SK-N-SH treated with all-trans-retinoic acid at 6 μM for 48 hours (cell line): ENCODE data around the gene PTPN7.

Experiments used
- OSR1 ChIP-seq: fragments of 250-450 bp; sonication (Bioruptor Pico); IDR thresholded peaks from 2 replicates; pipeline ENCODE4 v1.8.0; 2022; ENCODE audit warnings: moderate library complexity, mild to moderate bottlenecking, inconsistent platforms
- PPARA ChIP-seq: fragments of 250-450 bp; sonication (Bioruptor Pico); IDR thresholded peaks from 2 replicates; pipeline ENCODE4 v1.5.0; 2020; ENCODE audit warnings: mild to moderate bottlenecking, borderline replicate concordance
- RARB ChIP-seq: fragments of 250-450 bp; sonication (Bioruptor Pico); IDR thresholded peaks from 2 replicates; pipeline ENCODE4 v1.8.0; 2021; ENCODE audit warnings: mild to moderate bottlenecking, moderate library complexity
- SNAI2 ChIP-seq: fragments of 250-450 bp; sonication (Bioruptor Pico); IDR thresholded peaks from 2 replicates; pipeline ENCODE4 v1.5.0; 2020; ENCODE audit warnings: mild to moderate bottlenecking, moderate library complexity
- TCF4 ChIP-seq: fragments of 250-450 bp; sonication (Bioruptor Pico); IDR thresholded peaks from 2 replicates; pipeline ENCODE4 v1.8.0; 2021; ENCODE audit warnings: mild to moderate bottlenecking, moderate library complexity, borderline replicate concordance
- TOX ChIP-seq: fragments of 250-450 bp; sonication (Bioruptor Pico); IDR thresholded peaks from 2 replicates; pipeline ENCODE4 v1.8.0; 2021; ENCODE audit warnings: mild to moderate bottlenecking, moderate library complexity, borderline replicate concordance
- ZFP3 ChIP-seq: fragments of 250-450 bp; sonication (Bioruptor Pico); IDR thresholded peaks from 2 replicates; pipeline ENCODE4 v1.5.0; 2020; ENCODE audit warnings: mild to moderate bottlenecking, moderate library complexity
- ZNF565 ChIP-seq: fragments of 450-650 bp; formaldehyde crosslinking; conservative IDR thresholded peaks from 2 replicates; pipeline ENCODE4 v1.5.0; 2020; ENCODE audit warnings: low read depth, mild to moderate bottlenecking, moderate library complexity
- ZNF70 ChIP-seq: fragments of 450-650 bp; formaldehyde crosslinking; IDR thresholded peaks from 2 replicates; pipeline ENCODE4 v1.5.0; 2020; ENCODE audit warnings: mild to moderate bottlenecking, moderate library complexity
- ZNF8 ChIP-seq: fragments of 450-650 bp; formaldehyde crosslinking; IDR thresholded peaks from 2 replicates; pipeline ENCODE4 v1.5.0; 2020; ENCODE audit warnings: mild to moderate bottlenecking, moderate library complexity
- TF ChIP-seq, protein P1 (sequence below): fragments of 250-450 bp; sonication (Bioruptor Pico); IDR thresholded peaks from 2 replicates; pipeline ENCODE4 v1.8.0; 2020; ENCODE audit warnings: mild to moderate bottlenecking, moderate library complexity, borderline replicate concordance
- TF ChIP-seq, protein P2 (sequence below): fragments of 250-450 bp; sonication (Bioruptor Pico); IDR thresholded peaks from 2 replicates; pipeline ENCODE4 v1.8.0; 2021; ENCODE audit warnings: low read depth, mild to moderate bottlenecking, moderate library complexity, borderline replicate concordance

DNA sequence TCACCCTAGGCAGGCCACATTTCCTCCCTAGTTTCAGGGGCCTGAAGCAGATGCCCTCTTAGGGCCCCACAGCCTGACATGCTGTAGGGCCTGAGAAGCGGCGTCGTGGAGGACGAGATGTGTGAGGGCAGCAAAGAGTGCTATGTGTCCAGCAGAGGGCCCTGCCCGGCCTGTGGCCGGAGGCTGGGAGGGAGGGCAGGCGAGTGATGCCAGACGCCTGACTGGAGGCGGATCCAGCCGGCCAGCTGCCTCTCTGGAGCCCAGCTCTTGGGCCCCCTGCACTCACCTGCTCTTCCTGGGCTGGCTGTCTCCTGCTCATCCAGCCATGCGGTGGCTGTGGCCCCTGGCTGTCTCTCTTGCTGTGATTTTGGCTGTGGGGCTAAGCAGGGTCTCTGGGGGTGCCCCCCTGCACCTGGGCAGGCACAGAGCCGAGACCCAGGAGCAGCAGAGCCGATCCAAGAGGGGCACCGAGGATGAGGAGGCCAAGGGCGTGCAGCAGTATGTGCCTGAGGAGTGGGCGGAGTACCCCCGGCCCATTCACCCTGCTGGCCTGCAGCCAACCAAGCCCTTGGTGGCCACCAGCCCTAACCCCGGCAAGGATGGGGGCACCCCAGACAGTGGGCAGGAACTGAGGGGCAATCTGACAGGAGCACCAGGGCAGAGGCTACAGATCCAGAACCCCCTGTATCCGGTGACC lies 37.6 kb downstream of the PTPN7 start, which contains the start of gene GPR37L1:
- TF ChIP-seq, protein P1, sequence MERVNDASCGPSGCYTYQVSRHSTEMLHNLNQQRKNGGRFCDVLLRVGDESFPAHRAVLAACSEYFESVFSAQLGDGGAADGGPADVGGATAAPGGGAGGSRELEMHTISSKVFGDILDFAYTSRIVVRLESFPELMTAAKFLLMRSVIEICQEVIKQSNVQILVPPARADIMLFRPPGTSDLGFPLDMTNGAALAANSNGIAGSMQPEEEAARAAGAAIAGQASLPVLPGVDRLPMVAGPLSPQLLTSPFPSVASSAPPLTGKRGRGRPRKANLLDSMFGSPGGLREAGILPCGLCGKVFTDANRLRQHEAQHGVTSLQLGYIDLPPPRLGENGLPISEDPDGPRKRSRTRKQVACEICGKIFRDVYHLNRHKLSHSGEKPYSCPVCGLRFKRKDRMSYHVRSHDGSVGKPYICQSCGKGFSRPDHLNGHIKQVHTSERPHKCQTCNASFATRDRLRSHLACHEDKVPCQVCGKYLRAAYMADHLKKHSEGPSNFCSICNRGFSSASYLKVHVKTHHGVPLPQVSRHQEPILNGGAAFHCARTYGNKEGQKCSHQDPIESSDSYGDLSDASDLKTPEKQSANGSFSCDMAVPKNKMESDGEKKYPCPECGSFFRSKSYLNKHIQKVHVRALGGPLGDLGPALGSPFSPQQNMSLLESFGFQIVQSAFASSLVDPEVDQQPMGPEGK, result no peak
- TF ChIP-seq TOX (CRISPR knock-in tag), result no peak
- TF ChIP-seq, protein P2, sequence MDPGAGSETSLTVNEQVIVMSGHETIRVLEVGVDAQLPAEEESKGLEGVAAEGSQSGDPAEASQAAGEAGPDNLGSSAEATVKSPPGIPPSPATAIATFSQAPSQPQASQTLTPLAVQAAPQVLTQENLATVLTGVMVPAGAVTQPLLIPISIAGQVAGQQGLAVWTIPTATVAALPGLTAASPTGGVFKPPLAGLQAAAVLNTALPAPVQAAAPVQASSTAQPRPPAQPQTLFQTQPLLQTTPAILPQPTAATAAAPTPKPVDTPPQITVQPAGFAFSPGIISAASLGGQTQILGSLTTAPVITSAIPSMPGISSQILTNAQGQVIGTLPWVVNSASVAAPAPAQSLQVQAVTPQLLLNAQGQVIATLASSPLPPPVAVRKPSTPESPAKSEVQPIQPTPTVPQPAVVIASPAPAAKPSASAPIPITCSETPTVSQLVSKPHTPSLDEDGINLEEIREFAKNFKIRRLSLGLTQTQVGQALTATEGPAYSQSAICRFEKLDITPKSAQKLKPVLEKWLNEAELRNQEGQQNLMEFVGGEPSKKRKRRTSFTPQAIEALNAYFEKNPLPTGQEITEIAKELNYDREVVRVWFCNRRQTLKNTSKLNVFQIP (CRISPR knock-in tag), result no peak
- no peak for TF ChIP-seq ZNF8 (CRISPR knock-in tag)
- no peak for TF ChIP-seq PPARA (CRISPR knock-in tag)
- TF ChIP-seq SNAI2 (CRISPR knock-in tag), result no peak
- no peak; the same call in 1 of the 2 replicates for TF ChIP-seq TCF4 (CRISPR knock-in tag)
- no peak for TF ChIP-seq OSR1 (CRISPR knock-in tag)
- TF ChIP-seq RARB (CRISPR knock-in tag), result no peak
- no peak for TF ChIP-seq ZFP3 (CRISPR knock-in tag)
- no peak for TF ChIP-seq ZNF565 (CRISPR knock-in tag)
- no peak; the same call in 1 of the 2 replicates for TF ChIP-seq ZNF70 (CRISPR knock-in tag)
